Activated CD4-positive, CD25-positive, alpha-beta regulatory T cell treated with anti-CD3 and anti-CD28 coated beads, Interleukin-2, amount 50 U/mL, for 72 hours (primary cell): Measurements from ENCODE around the gene SMCHD1.

Experiments used
- DNase-seq: peaks from one replicate; pipeline ENCODE4 v3.0.0; 2021

Gene SMCHD1

DNA sequence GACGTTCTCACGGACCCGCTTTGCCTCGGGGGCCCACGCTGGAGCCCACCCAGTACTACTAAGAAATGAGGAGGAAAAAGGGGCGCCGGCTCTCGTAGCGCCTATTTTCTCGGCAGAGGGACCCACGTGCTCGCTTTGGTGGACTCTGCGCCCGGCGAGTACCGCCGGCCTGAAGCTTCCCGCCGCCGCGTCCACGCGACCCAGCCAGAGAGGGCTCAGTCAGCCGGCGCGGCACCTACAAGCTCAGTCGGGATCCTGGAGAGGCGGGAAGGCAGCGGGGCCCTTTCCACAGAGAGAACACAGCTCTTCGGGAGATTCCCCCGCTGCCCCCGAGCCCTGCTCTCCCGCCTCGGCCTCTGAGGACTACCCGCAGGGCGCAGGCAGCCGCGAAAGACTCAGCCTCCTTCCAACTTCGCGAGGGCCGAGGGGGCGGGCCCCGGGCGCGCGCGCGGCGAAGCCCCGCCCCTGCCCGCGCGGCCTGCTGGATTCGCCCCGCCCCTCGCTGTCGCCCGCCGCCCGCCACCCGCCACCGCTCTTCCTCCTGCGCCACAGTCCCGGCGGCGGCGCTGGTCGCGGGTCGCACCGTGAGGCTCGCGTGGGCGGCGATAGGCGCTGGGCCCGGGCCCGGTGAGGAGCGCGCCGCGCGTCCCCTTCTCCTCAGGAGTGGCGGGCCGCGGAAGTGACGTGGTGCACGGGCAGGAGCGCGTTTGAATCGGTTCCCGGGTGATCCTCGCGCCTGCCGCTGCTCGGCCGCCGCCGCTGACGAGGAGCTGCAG is at the start of gene SMCHD1:
Gene SMCHD1, plus strand, starts transcription at position 549 of the 776 bp plus-strand sequence. CDS start 350 bp downstream, outside the sequence.
- peak; percentile 90 for DNase-seq

DNA sequence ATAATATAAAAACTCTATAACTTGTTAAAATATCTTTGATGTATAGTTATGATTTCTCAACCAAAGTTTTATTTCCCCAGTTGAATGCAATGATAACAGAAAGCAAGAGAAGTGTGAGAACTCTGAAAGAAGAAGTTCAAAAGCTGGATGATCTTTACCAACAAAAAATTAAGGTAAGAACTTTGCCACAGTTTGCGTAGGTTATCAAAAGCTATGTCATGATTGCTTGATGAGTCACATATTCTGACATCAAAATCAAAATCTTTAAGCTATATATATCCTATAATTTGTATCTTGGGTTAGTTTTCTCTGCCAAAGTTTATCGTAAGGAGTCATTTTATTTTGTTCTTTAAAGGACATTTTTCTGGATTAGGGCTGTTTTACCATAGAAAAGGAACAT is 49.2 kb upstream of the SMCHD1 start:
- DNase-seq, result no peak

DNA sequence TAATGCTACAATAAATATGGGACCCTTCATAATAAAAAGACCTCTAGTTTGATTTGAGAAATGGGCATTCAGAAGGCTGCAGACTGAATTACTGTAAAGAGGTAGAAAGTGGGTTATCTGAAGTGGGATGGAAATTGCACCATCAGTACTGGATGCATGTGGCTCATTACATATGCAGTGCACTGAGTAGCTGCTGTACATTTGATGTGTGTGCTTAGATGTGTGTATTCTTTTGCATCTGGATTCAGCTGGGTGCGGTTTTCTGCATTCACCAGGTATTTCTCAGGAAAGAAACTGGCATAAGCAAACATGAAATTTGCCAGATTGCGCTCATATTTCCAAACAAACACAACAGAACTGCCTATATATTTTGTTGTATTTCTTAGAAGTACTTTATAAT is 45.9 kb upstream of the SMCHD1 start:
- no peak for DNase-seq

DNA sequence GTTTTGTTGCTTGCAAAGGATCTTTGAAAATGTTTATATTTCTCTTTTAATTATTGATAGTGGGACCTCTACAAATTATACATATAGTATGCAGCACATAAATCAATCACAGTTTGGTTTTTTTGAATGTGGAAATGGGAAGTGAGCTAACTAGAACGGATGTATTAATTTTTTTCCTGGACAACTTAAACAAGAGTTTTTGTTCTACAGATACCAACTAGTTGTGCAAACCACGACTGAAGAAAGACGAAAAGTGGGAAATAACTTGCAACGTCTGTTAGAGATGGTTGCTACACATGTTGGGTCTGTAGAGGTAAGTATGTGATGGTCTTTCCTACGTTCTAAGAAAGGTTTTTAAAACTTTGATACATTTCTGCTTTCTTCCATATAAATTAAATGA is 45.0 kb upstream of the SMCHD1 start:
- DNase-seq, result no peak

DNA sequence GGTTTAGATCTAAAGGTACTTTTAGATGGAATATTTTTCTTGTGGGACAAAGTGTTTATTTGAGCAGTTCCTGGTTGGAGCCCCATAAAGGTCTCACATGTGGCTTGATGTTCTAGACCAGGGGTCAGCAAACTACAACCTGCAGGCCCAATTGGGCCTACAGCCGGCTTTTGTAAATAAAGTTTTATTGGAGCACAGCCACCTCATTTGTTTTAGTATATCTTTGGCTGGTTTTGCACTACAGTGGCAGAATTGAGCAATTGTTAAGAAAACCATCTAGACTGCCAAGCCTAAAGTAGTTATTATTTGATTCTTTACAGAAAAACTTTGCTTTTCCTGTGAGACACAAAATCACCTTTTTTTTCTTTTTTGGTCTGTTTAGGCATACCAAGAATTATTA is 42.5 kb upstream of the SMCHD1 start:
- no peak for DNase-seq

DNA sequence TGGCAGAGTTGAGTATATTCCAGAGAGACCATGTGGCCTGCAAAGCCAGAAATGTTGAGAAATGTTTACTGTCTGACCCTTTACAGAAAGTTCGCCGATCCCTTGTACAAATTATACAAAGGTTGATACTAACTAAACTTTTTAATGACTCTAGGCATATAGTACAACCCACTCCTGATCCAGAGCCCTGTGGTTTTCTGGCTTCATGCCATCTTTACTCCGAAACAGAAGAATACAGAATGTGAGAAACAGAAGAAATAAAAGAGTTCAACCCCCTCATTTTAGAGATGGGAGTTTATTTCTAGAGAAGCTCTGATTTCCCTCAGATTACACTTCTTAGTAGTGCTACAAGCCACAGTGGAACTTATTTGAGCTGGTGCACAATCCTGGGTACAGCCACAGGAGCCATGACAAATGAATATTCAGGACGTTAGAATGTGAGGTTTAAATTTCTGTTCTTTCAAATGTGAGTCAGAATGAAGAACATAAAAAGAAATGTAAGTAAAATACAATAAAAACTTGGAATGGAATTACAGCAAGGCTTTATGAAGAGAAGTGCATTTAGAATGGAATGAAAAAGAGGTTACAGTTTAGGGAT is 38.0 kb upstream of the SMCHD1 start:
- DNase-seq, result no peak

DNA sequence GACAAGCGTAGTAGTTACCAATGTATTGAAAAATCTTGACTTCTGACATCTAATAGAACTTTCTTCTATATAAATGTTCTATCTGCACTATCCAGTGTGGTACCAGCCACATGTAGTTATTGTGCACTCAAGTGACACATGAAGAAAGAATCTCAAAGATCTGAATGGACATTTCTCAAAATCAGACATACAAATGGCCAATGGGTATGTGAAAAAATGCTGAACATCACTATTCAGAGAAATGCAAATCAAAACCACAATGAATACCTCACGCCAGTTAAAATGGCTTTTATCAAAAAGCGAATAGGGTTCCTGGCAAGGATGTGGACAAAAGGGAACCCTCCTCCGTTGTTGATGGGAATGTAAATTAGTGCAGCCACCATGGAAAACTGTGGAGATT is 37.5 kb upstream of the SMCHD1 start:
- DNase-seq, result no peak

DNA sequence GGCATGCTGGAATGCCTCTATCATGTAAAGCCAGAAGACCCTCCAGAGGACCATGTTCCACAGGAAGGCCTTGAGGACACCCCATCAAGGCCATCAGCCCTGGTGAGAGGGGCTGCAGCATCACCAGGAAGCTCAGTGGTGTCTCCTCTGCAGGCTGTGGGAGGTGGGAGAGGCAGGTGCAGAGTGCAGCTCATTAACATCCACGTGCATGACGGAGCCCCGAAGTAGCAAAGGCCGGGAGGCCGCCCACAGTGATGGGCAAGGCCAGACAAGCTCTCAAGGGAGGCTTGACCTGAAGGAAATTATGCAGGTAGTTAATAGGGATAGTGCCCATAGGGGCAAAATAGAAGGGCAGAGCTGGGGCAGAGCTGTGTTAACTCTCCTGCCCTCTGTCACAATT is 30.3 kb upstream of the SMCHD1 start:
- DNase-seq, result no peak

DNA sequence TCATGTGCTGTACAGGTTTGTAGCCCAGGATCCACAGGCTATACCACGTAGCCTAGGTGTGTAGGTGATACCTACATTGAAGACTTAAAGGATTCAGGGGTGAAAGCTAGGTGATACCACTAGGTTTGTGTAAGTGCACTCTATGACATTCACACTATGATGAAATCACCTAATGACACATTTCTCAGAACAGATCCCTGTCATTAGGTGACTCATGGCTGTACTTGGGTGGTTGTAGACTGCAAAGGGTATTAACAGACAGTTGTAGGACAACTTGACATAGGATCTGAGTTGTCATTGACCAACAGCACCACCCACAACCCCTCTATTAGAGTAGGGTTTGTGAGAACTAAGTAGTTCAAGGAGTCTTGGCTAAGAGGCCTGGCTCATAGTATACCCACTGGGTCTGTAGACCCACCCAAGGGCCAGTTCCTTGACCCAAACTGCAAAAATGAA is 27.7 kb upstream of the SMCHD1 start:
- DNase-seq, result no peak

DNA sequence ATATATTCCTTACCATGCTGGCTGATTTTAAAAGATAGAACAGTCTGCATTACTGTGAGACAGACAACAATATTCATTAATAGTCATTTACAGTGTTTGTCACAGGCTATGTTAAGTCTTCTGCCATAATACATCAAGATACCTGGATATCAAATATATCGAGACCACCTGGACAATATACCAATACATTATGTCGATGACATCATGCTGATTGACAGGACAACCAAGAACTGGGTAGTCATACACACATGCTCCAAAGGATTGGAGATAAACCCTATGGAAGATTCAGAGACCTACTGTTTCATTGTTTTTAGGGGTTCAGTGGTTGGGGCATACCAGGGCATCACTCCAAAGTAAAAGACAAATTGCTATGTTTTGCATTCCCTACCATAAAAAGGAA is 26.5 kb upstream of the SMCHD1 start:
- no peak for DNase-seq

DNA sequence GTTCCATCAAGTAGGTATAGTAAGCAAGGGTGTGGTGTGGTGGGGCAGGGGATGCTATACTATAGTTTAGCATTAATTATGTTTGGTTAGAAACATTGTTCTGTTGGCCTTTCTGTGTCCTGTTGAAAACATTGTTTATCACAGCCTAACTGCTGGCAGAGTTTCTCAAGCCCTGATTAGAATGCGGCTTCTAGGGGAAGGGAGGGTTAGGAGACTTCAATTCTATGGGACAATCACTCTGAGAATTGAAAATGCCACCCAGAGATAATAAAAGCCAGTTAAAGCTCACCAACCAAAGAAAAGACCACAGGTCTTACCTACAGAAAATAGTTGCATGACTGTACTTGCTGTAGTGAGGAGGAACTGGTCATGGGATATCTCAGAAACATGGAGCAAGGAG is 19.9 kb upstream of the SMCHD1 start:
- no peak for DNase-seq

DNA sequence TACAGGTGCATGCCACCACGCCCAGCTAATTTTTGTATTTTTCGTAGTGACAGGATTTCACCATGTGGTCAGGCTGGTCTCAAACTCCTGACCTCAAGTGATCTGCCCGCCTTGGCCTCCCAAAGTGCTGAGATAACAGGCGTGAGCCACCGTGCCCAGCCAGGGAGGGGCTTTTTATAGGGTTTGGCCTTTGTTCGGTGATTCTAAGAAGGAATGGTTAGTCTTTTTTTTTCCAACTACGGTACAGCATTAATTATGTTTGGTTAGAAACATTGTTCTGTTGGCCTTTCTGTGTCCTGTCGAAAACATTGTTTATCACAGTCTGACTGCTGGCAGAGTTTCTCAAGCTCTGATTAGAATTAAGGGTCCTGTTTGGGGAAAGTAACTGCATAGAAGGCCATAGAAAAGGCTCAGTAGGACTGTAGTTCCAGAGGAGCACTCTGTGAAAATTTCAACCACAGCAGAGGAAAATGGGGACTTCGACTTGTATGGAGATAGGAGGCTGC is 19.3 kb upstream of the SMCHD1 start:
- DNase-seq, result no peak

DNA sequence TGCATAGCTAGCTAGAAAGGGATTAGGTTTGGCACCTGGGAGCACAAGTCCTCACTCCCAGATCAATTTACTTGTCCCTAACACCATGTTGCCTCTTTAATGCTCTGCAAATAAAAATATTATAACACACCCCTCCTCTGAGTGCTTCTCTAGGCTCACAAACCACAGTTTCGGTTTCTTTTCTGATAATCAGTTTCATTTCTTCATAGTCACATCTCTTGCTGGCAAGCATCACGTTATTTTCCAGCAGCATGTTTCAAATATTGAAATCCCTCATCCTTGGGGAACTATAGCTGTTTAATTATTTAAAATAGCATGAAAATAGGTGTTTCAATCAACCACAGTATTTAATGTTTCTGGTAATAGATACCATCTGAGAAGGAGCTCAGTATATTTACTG is 13.9 kb upstream of the SMCHD1 start:
- no peak for DNase-seq

DNA sequence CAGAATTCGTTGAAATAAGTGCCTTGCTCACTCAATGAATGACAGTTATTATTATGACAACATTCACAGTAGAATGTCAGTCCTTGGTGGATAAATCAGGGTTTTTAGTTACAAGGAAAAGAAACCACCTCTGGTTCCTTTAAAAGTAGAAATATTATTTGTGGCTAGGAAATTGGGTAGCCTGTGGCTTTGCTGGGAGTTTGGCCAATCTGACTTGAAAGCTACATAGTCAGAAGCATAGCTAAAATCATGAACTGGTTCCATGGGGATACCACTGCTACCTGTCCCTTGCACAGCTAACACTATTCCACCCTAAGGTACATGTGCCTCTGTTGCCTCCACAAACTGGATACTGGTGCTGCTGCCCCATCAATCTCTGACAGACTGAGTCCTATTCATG is 12.8 kb upstream of the SMCHD1 start:
- no peak for DNase-seq

DNA sequence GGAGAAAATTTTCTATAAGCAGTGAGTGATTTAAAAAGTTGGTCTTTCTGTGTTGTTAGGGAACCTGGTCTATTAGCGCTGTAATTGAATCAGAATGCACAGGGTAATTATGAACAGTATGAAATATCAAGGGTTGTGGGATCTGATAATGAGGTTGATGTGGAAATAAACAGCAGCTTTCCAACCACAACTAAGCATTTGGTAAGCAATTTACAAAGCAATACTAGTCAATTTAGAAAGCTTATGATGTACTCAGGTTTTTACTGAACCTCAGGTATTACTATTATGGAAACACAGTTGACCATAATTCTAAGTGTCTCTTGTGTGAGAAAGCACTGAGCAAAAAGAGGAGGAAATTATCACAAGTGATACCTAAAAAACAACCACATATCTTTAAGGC is 11.0 kb upstream of the SMCHD1 start:
- DNase-seq, result no peak

DNA sequence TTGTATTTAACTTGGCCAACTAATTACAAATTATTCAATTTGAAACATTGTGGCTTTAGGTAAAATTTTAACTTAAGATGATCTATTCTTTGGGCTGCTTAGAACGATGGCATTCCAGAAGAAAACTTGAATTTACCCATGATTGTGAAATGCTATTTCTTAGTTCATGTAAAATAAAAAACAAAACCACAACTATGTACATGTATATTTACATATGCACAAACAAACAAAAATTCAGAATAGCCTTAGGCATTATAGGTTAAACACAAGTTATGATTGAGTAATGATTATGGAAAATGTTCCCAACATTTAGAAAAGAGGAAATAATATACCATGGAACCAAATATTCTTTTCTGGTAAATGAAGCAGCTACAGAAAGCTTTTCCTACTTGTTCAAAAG is 3.5 kb upstream of the SMCHD1 start:
- DNase-seq, result no peak

DNA sequence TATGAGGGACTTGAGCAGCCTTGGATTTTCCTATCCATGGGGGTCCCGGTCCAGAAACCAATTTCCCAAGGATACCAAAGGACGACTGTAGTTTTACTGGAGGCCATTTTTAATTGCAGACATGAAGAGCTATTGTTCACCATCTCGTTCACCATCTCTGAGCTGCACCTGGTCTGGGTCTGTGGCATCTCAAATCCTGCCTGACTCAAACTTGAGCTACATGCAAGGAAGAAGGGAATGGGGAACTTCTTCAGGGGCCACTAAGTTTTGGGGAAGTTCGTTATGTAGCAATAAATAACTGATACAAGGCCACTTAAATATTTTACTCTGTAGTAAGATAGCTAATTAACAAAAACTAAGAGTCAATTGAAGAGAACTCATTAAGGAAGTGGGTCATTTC is 2.1 kb upstream of the SMCHD1 start:
- DNase-seq, result no peak

DNA sequence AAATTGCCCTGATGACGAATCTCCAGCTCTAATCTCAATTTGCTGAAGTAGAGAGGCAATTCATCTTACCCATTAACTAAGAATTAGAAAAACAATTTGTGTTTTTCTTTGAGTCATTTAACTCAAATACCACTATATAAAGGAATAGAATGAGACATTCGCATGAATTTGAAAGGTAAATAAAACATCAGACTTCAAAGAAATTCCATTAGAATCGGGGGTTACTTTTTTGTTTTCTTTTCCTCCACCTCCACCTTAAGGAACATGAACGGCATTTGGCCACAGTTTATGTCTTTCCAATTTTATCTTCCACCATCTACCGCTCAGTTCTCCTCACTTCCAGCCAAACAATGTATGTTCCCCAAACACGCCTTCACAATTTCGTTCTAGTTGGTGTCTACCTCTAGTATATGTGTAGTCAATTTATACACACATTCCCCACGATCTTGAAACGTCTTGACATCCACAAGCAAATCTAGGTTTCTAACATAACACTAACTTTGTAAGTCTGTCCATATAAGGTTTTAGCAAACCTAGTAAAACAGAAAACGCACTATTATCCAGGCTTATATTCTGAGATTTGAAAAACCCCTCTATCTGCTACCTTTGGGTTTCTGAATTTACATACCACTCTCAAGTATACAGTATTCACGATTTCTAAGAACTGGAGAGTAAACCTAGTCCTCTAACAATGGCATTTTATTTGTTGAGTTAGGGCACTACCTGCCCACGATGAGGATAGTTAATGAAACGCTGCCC is 1.2 kb upstream of the SMCHD1 start:
- DNase-seq, result no peak

DNA sequence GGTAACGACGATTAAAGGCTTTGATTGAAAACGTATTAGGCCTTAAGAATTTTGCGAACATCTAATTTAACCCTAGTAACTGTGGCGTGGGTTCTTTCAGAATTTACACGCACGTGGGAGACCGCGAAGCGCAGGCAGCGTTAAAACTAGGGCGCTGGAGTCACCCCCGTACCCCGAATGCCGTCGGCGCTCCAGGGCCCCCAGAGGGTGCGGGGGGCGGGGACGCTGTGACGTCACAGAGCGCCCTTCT is 673 bp upstream of the SMCHD1 start:
- no peak for DNase-seq

DNA sequence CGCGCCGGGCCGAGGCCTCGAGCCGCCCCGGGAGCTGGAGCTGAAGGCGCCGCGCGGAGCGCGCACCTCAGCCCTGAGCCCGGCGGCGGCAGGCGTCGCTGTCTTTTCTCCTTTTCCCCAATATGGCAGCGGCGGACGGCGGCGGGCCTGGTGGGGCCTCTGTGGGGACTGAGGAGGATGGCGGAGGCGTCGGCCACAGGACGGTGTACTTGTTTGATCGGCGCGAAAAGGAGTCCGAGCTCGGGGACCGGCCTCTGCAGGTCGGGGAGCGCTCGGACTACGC is 369 bp downstream of the SMCHD1 start:
- no peak for DNase-seq

DNA sequence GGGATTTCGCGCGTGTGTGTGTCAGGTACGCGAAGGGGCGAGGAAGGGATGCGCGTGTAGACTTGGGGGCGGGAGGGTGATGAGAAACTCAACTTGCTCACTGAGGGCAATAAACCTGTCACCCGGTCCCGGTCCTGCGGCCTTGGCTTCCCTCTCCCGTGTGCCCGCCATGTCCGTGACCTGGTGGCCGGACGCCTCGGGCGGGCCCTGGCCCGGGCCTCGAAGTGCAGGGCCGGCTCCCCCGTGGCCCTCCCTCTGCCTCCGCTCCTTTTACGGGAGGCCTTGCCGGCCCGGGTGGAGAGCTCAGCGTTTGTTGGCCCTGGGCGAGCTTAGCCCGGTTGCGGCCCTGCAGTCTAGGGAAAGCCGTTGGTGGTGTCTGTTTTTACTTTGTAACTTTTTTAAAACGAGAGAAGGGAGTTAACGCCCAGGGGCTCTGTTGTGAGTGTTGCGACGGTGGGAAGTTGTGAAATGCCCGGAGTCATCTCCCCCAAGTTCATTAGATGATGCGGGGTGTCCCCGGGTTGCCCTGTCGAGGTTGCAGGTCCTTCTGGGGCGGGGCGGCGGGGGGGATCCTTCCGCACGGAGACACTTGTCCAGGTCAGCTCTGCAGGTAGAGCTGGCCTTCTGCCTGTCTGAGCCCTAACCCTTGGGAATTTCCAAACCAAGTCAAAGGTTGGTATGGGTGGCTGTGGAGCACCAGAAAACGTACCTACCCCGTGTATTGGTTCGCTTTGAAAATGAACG is 883 bp downstream of the SMCHD1 start:
- DNase-seq, result peak; percentile 57

DNA sequence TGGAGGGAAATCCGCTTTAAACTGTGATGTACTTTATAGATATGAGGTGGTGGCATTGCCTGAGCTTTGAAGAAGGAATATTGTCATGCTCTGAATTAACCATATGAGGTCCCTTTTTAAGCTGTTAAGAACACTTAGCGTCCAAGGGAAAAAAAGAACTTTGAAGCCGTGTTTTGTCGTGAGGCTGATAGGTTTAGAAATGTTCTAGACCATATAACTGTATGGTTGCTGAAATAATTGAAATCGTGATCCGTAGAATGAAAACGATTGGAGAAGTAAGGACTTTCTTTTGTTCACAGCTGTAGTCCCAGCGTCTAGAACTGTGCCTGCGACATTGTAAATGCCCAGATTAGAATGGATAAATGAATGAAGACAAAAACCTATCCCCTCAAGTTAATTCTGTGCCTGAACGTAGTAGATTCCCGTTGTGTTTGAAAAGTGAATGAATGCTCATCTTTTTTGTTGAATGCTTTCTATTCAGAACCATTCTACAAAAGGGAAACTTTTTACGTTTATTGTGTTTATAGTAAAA is 1.5 kb downstream of the SMCHD1 start:
- DNase-seq, result no peak

DNA sequence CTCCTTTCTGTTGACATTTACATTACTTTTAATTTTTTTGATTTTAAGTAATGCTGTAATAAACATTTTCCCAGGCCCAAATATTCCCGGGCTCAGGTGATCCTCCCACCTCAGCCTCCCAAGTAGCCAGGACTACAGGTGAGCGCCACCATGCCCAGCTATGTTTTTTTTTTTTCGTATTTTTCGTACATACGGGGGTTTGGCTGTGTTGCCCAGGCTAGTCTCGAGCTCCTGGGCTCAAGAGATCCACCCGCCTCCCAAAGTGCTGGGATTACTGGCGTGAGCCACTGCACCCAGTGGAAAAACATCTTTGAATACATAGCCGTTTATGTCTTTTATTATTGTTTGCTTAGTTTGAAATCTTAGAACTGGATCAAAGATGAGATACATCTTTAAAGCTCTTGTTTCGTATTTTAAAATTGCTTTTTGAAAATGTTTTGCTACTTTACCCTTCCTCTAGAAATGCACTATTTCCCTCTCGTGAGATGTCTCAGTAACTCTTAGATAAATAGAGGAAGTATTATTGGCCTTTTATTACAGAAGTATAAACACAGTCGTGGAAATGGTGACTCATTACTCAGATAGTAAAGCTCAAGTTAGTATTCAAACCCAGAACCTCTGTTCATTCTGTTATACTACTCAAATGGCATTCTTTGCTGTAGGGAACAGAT is 2.4 kb downstream of the SMCHD1 start:
- DNase-seq, result no peak
